ENCODE results near the gene DEXI. TPM values are rescaled to one million over a fixed set of nuclear protein-coding genes. Genes with fewer than 3 reads are reported as not detected.

The DEXI gene
- total and polyA plus RNA-seq, 2 experiments from 2014 or later: 42.1 to 101 TPM

GRCh38 chr16:10921536-10922327, 20.5 kb downstream of the DEXI start:
- peak overlapping the region; percentile 25 for H3K4me2 ChIP-seq (ENCODE audit: unreplicated experiment)
- H3K4me1 ChIP-seq (ENCODE audit: insufficient read depth): peaks cover 11% of the 10 kb centered on the region
- H3F3A ChIP-seq (ENCODE audit: insufficient read depth): 0 out of 2 replicates have a peak, but pooled peaks cover 4% of the 10 kb centered on the region
- no peaks in the 10 kb centered on the region for H3K36me3 ChIP-seq (ENCODE audit: low read depth)
- no peaks in the 10 kb centered on the region for H4K20me1 ChIP-seq (ENCODE audit: insufficient read depth)
- peak overlapping the region; percentile 25; the same call in 1 of the 2 replicates for H2AFZ ChIP-seq
- H3K27me3 ChIP-seq (replicated peaks; ENCODE audit: insufficient read depth): no peaks in the 10 kb centered on the region
- H3K9me3 ChIP-seq (ENCODE audit: low read depth): no peaks in the 10 kb centered on the region
- 12 to 22% methylated on average over 8 to 10 of the region's 10 CpGs for WGBS, 2 experiments (ENCODE audit: low coverage in 1 of 2, low lambda C conversion rate in 2 of 2, missing lambda C conversion rate in 2 of 2)
- no peaks in the 10 kb centered on the region for H3K9me2 ChIP-seq (ENCODE audit: insufficient read depth)
- H3K4me3 ChIP-seq: no peak overlapping the region
- peak overlapping the region; percentile 17; the same call in 1 of the 2 replicates for H3K27ac ChIP-seq
- TF ChIP-seq EZH2 (IDR thresholded peaks at IDR 0.05; ENCODE audit: insufficient read depth, poor library complexity, severe bottlenecking): no peak
- peak overlapping the region; percentile 19; the same call in 1 of the 2 replicates for H3K9ac ChIP-seq
- H3K79me2 ChIP-seq (ENCODE audit: insufficient read depth): no peaks in the 10 kb centered on the region
- in situ Hi-C loops (cut with MboI): loop anchor here (25.0 kb wide), 1 partner anchor 659 kb away; no protein-coding TSS in a partner anchor
- peak; percentile 45 for DNase-seq

GRCh38 chr16:10920726-10921427, 21.4 kb downstream of the DEXI start:
- no peaks in the 10 kb centered on the region for H3K27me3 ChIP-seq (replicated peaks; ENCODE audit: insufficient read depth)
- no peak overlapping the region for H3K27ac ChIP-seq
- no peak overlapping the region for H2AFZ ChIP-seq
- in situ Hi-C loops (cut with MboI): loop anchor here (25.0 kb wide), 1 partner anchor 659 kb away; no protein-coding TSS in a partner anchor
- no peaks in the 10 kb centered on the region for H3K79me2 ChIP-seq (ENCODE audit: insufficient read depth)
- DNase-seq: peak; percentile 28
- H3K4me2 ChIP-seq (ENCODE audit: unreplicated experiment): no peak overlapping the region
- 0 out of 2 replicates have a peak, but pooled peaks cover 4% of the 10 kb centered on the region for H3F3A ChIP-seq (ENCODE audit: insufficient read depth)
- H4K20me1 ChIP-seq (ENCODE audit: insufficient read depth): no peaks in the 10 kb centered on the region
- TF ChIP-seq EZH2phosphoT487 (IDR thresholded peaks at IDR 0.05; ENCODE audit: insufficient read depth, low read depth) (no peak), EZH2 (IDR thresholded peaks at IDR 0.05; ENCODE audit: insufficient read depth, poor library complexity, severe bottlenecking) (no peak)
- peaks cover 11% of the 10 kb centered on the region for H3K4me1 ChIP-seq (ENCODE audit: insufficient read depth)
- no peak overlapping the region for H3K9ac ChIP-seq
- 62 to 65% methylated on average over 15 of the region's 15 CpGs for WGBS, 2 experiments (ENCODE audit: low coverage in 1 of 2, low lambda C conversion rate in 2 of 2, missing lambda C conversion rate in 2 of 2)
- no peak overlapping the region for H3K4me3 ChIP-seq
- no peaks in the 10 kb centered on the region for H3K9me2 ChIP-seq (ENCODE audit: insufficient read depth)
- no peaks in the 10 kb centered on the region for H3K9me3 ChIP-seq (ENCODE audit: low read depth)
- H3K36me3 ChIP-seq (ENCODE audit: low read depth): no peaks in the 10 kb centered on the region

GRCh38 chr16:10919003-10919351, 23.3 kb downstream of the DEXI start:
- no peaks in the 10 kb centered on the region for H3K9me2 ChIP-seq (ENCODE audit: insufficient read depth)
- H3K9me3 ChIP-seq (ENCODE audit: low read depth): no peaks in the 10 kb centered on the region
- H3K79me2 ChIP-seq (ENCODE audit: insufficient read depth): no peaks in the 10 kb centered on the region
- peaks cover 11% of the 10 kb centered on the region for H3K4me1 ChIP-seq (ENCODE audit: insufficient read depth)
- in situ Hi-C loops (cut with MboI): loop anchor here (10.0 to 25.0 kb wide), 3 partner anchors 154 to 657 kb away; no protein-coding TSS in a partner anchor
- H3K27ac ChIP-seq: no peak overlapping the region
- H3K9ac ChIP-seq: no peak overlapping the region
- no peaks in the 10 kb centered on the region for H3K27me3 ChIP-seq (replicated peaks; ENCODE audit: insufficient read depth)
- DNase-seq: no peak
- H3K4me3 ChIP-seq: no peak overlapping the region
- H2AFZ ChIP-seq: peak overlapping the region; percentile 64; the same call in 1 of the 2 replicates
- no peaks in the 10 kb centered on the region for H3K36me3 ChIP-seq (ENCODE audit: low read depth)
- 45 to 49% methylated on average over 7 of the region's 7 CpGs for WGBS, 2 experiments (ENCODE audit: low coverage in 1 of 2, low lambda C conversion rate in 2 of 2, missing lambda C conversion rate in 2 of 2)
- H4K20me1 ChIP-seq (ENCODE audit: insufficient read depth): no peaks in the 10 kb centered on the region
- TF ChIP-seq EZH2 (IDR thresholded peaks at IDR 0.05; ENCODE audit: insufficient read depth, poor library complexity, severe bottlenecking): no peak
- TF ChIP-seq EZH2phosphoT487 (IDR thresholded peaks at IDR 0.05; ENCODE audit: insufficient read depth, low read depth): no peak
- H3K4me2 ChIP-seq (ENCODE audit: unreplicated experiment): no peak overlapping the region
- 0 out of 2 replicates have a peak, but pooled peaks cover 4% of the 10 kb centered on the region for H3F3A ChIP-seq (ENCODE audit: insufficient read depth)

- Histone ChIP-seq H3K27ac (no peak overlapping the region), H2AFZ (peak overlapping the region; percentile 64; the same call in 1 of the 2 replicates), H3K9me3 (ENCODE audit: low read depth) (no peaks in the 10 kb centered on the region), H3K4me2 (ENCODE audit: unreplicated experiment) (peak overlapping the region; percentile 46), H3K4me3 (no peak overlapping the region), H3F3A (ENCODE audit: insufficient read depth) (0 out of 2 replicates have a peak, but pooled peaks cover 4% of the 10 kb centered on the region), H3K9me2 (ENCODE audit: insufficient read depth) (no peaks in the 10 kb centered on the region), H3K36me3 (ENCODE audit: low read depth) (no peaks in the 10 kb centered on the region), H3K79me2 (ENCODE audit: insufficient read depth) (no peaks in the 10 kb centered on the region), H3K9ac (no peak overlapping the region), H4K20me1 (ENCODE audit: insufficient read depth) (no peaks in the 10 kb centered on the region), H3K4me1 (ENCODE audit: insufficient read depth) (peaks cover 11% of the 10 kb centered on the region), H3K27me3 (replicated peaks; ENCODE audit: insufficient read depth) (no peaks in the 10 kb centered on the region)
- in situ Hi-C loops (cut with MboI): loop anchor here (10.0 to 25.0 kb wide), 3 partner anchors 154 to 656 kb away; no protein-coding TSS in a partner anchor
- 47% methylated on average over 21 of the region's 21 CpGs for WGBS, 2 experiments (ENCODE audit: low coverage in 1 of 2, low lambda C conversion rate in 2 of 2, missing lambda C conversion rate in 2 of 2)
- TF ChIP-seq EZH2 (IDR thresholded peaks at IDR 0.05; ENCODE audit: insufficient read depth, poor library complexity, severe bottlenecking) (no peak), EZH2phosphoT487 (IDR thresholded peaks at IDR 0.05; ENCODE audit: insufficient read depth, low read depth) (no peak)
- peak; percentile 92 for DNase-seq
Measured at GRCh38 chr16:10918294-10919002, 23.8 kb downstream of the DEXI start.

Data from GM23248 (cell line).